Stimulated activated CD4-positive, alpha-beta T cell treated with anti-CD3 and anti-CD28 coated beads, TNF-alpha, amount 100 ng/mL, for 48 hours (primary cell): ENCODE measurements around the gene NHSL1.

Source experiments
- DNase-seq, 3 donors: peaks; one replicate each; pipeline ENCODE4 v3.0.0-alpha.2; 2020; ENCODE audit warnings: low read depth in 3 of 3

NHSL1 gene

GRCh38 chr6:138498629-138499302 is 528 bp downstream of the NHSL1 start:
- no peak for DNase-seq

GRCh38 chr6:138497286-138497685 is 2.0 kb downstream of the NHSL1 start:
- no peak for DNase-seq

GRCh38 chr6:138494312-138494711 is 5.0 kb downstream of the NHSL1 start:
- DNase-seq, result no peak

- no peak for DNase-seq
Measured at GRCh38 chr6:138493413-138493812, 5.9 kb downstream of the NHSL1 start.

- no peak for DNase-seq
Measured at GRCh38 chr6:138492871-138493270, 6.4 kb downstream of the NHSL1 start.

GRCh38 chr6:138492113-138492512 is 7.2 kb downstream of the NHSL1 start:
- DNase-seq, result no peak

- no peak for DNase-seq
Measured at GRCh38 chr6:138491017-138491416, 8.3 kb downstream of the NHSL1 start.

GRCh38 chr6:138489846-138490245 is 9.4 kb downstream of the NHSL1 start:
- DNase-seq, result no peak

GRCh38 chr6:138487102-138487604 is 12.1 kb downstream of the NHSL1 start:
- no peak for DNase-seq

GRCh38 chr6:138486249-138487101 is 12.8 kb downstream of the NHSL1 start:
- no peak for DNase-seq

GRCh38 chr6:138485586-138486248 is 13.6 kb downstream of the NHSL1 start:
- DNase-seq, result no peak

- DNase-seq, result no peak
Measured at GRCh38 chr6:138485005-138485545, 14.2 kb downstream of the NHSL1 start.

GRCh38 chr6:138484018-138484731 is 15.1 kb downstream of the NHSL1 start:
- DNase-seq, result no peak

GRCh38 chr6:138482816-138483215 is 16.5 kb downstream of the NHSL1 start:
- DNase-seq, result no peak

- DNase-seq, result no peak
Measured at GRCh38 chr6:138480279-138480949, 18.9 kb downstream of the NHSL1 start.

GRCh38 chr6:138477913-138478539 is 21.3 kb downstream of the NHSL1 start:
- DNase-seq, result no peak

GRCh38 chr6:138476116-138476515 is 23.2 kb downstream of the NHSL1 start:
- no peak for DNase-seq

GRCh38 chr6:138473144-138473543 is 26.1 kb downstream of the NHSL1 start:
- no peak for DNase-seq

GRCh38 chr6:138468320-138469015 is 30.8 kb downstream of the NHSL1 start:
- no peak for DNase-seq

- no peak for DNase-seq
Measured at GRCh38 chr6:138467901-138468300, 31.4 kb downstream of the NHSL1 start.
